ENCODE measurements around the gene SERPINH1.
A peak's percentile ranks its signal among the peaks of the same experiment; 100 is the strongest.

SERPINH1 gene

GRCh38 chr11:75524665-75525432, 37.2 kb upstream of the SERPINH1 start:
- no peak for TF ChIP-seq CTCF (conservative IDR thresholded peaks at IDR 0.05; ENCODE audit: low read depth)
- H3K27ac ChIP-seq: no peak overlapping the region
- ChIA-PET POLR2A (ENCODE audit: low non-redundant PET) (no interaction called here), CTCF (interaction anchor here (0.9 to 1.9 kb wide), 2 partner anchors 70 to 80 kb away, joined by 3 to 8 read pairs; no protein-coding TSS in a partner anchor)
- no peak for DNase-seq (ENCODE audit: low spot score)

- ChIA-PET CTCF (interaction anchor here (0.6 to 1.9 kb wide), 3 partner anchors 71 to 137 kb away, joined by 3 to 8 read pairs (median 3); no protein-coding TSS in a partner anchor), POLR2A (ENCODE audit: low non-redundant PET) (no interaction called here)
- peak; percentile 83 for TF ChIP-seq CTCF (conservative IDR thresholded peaks at IDR 0.05; ENCODE audit: low read depth)
- DNase-seq (ENCODE audit: low spot score): peak; percentile 91
- peak within 1 kb of the TSS; percentile 38; the same call in 1 of the 2 replicates for H3K27ac ChIP-seq
Observed at GRCh38 chr11:75525433-75526191, 36.4 kb upstream of the SERPINH1 start, which contains the start of gene GDPD5. Gene GDPD5 (minus strand): TSS chr11:75525941. CDS start chr11:75477735, 48,206 bp downstream.

GRCh38 chr11:75526192-75526541, 35.9 kb upstream of the SERPINH1 start:
- DNase-seq (ENCODE audit: low spot score): no peak
- TF ChIP-seq CTCF (conservative IDR thresholded peaks at IDR 0.05; ENCODE audit: low read depth): no peak
- CTCF ChIA-PET: interaction anchor here (0.7 to 1.9 kb wide), 2 partner anchors 81 to 138 kb away, joined by 3 to 8 read pairs; no protein-coding TSS in a partner anchor
- POLR2A ChIA-PET (ENCODE audit: low non-redundant PET): no interaction called here
- H3K27ac ChIP-seq: peak overlapping the region; percentile 38; the same call in 1 of the 2 replicates

GRCh38 chr11:75527130-75527529, 34.9 kb upstream of the SERPINH1 start:
- CTCF ChIA-PET: interaction anchor here (0.5 to 1.1 kb wide), 2 partner anchors 82 to 101 kb away, joined by 3 read pairs; no protein-coding TSS in a partner anchor
- no peak overlapping the region for H3K27ac ChIP-seq
- POLR2A ChIA-PET (ENCODE audit: low non-redundant PET): no interaction called here
- no peak for TF ChIP-seq CTCF (conservative IDR thresholded peaks at IDR 0.05; ENCODE audit: low read depth)
- DNase-seq (ENCODE audit: low spot score): no peak

GRCh38 chr11:75527938-75528735, 33.9 kb upstream of the SERPINH1 start:
- ChIA-PET POLR2A (ENCODE audit: low non-redundant PET) (interaction anchor here (0.7 kb wide), 1 partner anchor 60 kb away, joined by 6 read pairs; no protein-coding TSS in a partner anchor), CTCF (interaction anchor here (0.8 to 1.1 kb wide), 2 partner anchors 83 to 120 kb away, joined by 3 read pairs; no protein-coding TSS in a partner anchor)
- no peak overlapping the region for H3K27ac ChIP-seq
- TF ChIP-seq CTCF (conservative IDR thresholded peaks at IDR 0.05; ENCODE audit: low read depth): no peak
- no peak for DNase-seq (ENCODE audit: low spot score)
